HCT116 (cell line): ENCODE data around the gene PPIG. TPM values are rescaled to one million over a fixed set of nuclear protein-coding genes. Genes with fewer than 3 reads are reported as not detected.

Source experiments
- ATAC-seq: fragments of 200-7000 bp; cut with Tn5 transposase; 2 replicates; pipeline ENCODE4 v1.9.1; 2020; ENCODE audit warnings: mild to moderate bottlenecking, moderate library complexity
- BruUV-seq: library from RNA; stranded (reverse); fragments of 400-500 nt; replicated peaks from 2 replicates; lab custom pipeline; 2021; lab: Mats Ljungman, UMichigan
- CTCF ChIA-PET: fragments of 300-600 bp; sonication (Branson Sonifier 250); formaldehyde crosslinking; loops from one replicate; lab custom pipeline; 2021; ENCODE audit warnings: antibody characterized with exemption; lab: Charles Lee
- POLR2A ChIA-PET: fragments of 300-600, 350-600 bp; sonication (Branson Sonifier 250); formaldehyde crosslinking; loops from one replicate; lab custom pipeline; 2021; ENCODE audit warnings: antibody characterized with exemption; lab: Charles Lee
- RAD21 ChIA-PET, 2 experiments: fragments of 300-600 bp; sonication (Branson Sonifier 250); formaldehyde crosslinking; loops; one replicate each; lab custom pipeline; 2023; ENCODE audit warnings: low total read pairs in 2 of 2; ENCODE audit not compliant: uncharacterized antibody in 2 of 2, unreplicated experiment in 2 of 2, low non-redundant PET in 1 of 2; lab: Charles Lee
- DNase-seq: peaks from one replicate; pipeline ENCODE4 v3.0.0-alpha.2; 2010; ENCODE audit warnings: low read depth, low spot score
- H2AFZ ChIP-seq: fragments of 200-600 bp; shearing (Covaris generic), sonication (generic); 2 replicates; pipeline ENCODE4 v1.6.1; 2017; ENCODE audit warnings: low read depth, mixed run types, mixed read lengths, antibody characterized with exemption, low read length; ENCODE audit not compliant: poor library complexity, severe bottlenecking
- H3K27ac ChIP-seq: 2 replicates; pipeline ENCODE4 v1.5.1; 2012; ENCODE audit warnings: low read depth, low read length
- H3K27me3 ChIP-seq: fragments of 200-600 bp; sonication (generic); 2 replicates; pipeline ENCODE4 v1.6.1; 2016; ENCODE audit warnings: mixed run types, low read length, mixed read lengths; ENCODE audit not compliant: insufficient read depth
- H3K36me3 ChIP-seq, 2 experiments: fragments of 200-500 bp in 1 of 2; fragments of 200-600 bp in 1 of 2; sonication (Bioruptor generic) in 1 of 2; sonication (generic) in 1 of 2; 2 replicates each; pipeline versions ENCODE4 v1.5.1 to v1.6.1; 2014 to 2016; ENCODE audit warnings: low read length in 2 of 2, inconsistent platforms in 1 of 2, mixed read lengths in 1 of 2, mixed run types in 1 of 2; ENCODE audit not compliant: insufficient read depth in 2 of 2, control insufficient read depth in 1 of 2
- H3K4me1 ChIP-seq, 2 experiments: fragments of 200-600 bp in 1 of 2; sonication (generic) in 1 of 2; 2 replicates each; pipeline versions ENCODE4 v1.5.1 to v1.6.1; 2012 to 2017; ENCODE audit warnings: low read length in 2 of 2, inconsistent platforms in 1 of 2, mild to moderate bottlenecking in 1 of 2, mixed read lengths in 1 of 2, mixed run types in 1 of 2, moderate library complexity in 1 of 2; ENCODE audit not compliant: insufficient read depth in 2 of 2, control insufficient read depth in 1 of 2
- H3K4me2 ChIP-seq: fragments of 200-600 bp; sonication (generic); 2 replicates; pipeline ENCODE4 v1.6.1; 2017; ENCODE audit warnings: mixed run types, low read length, mixed read lengths
- H3K4me3 ChIP-seq, 2 experiments: fragments of 200-600 bp in 1 of 2; sonication (generic) in 1 of 2; replicated peaks in 1 of 2; 2 replicates each; pipeline ENCODE4 v1.5.1; 2011 to 2016; ENCODE audit warnings: low read length in 2 of 2, control low read depth in 1 of 2, low read depth in 1 of 2, mild to moderate bottlenecking in 1 of 2, mixed read lengths in 1 of 2, mixed run types in 1 of 2
- H3K79me2 ChIP-seq: fragments of 200-600 bp; sonication (generic); 2 replicates; pipeline ENCODE4 v1.6.1; 2017; ENCODE audit warnings: mild to moderate bottlenecking, mixed run types, low read length, moderate library complexity, mixed read lengths; ENCODE audit not compliant: insufficient read depth
- H3K9ac ChIP-seq: fragments of 200-600 bp; sonication (generic); 2 replicates; pipeline ENCODE4 v1.6.1; 2016; ENCODE audit warnings: low read length, mixed read lengths
- H3K9me2 ChIP-seq: fragments of 200-600 bp; sonication (generic), shearing (Covaris generic); 2 replicates; pipeline ENCODE4 v1.6.1; 2017; ENCODE audit warnings: mixed run types, mild to moderate bottlenecking, moderate library complexity; ENCODE audit not compliant: insufficient read depth
- H3K9me3 ChIP-seq, 2 experiments: fragments of 200-500 bp in 1 of 2; fragments of 200-600 bp in 1 of 2; sonication (Bioruptor generic) in 1 of 2; sonication (generic) in 1 of 2; 2 replicates each; pipeline ENCODE4 v1.6.1; 2014 to 2017; ENCODE audit warnings: low read length in 2 of 2, mixed read lengths in 2 of 2, inconsistent platforms in 1 of 2, low read depth in 1 of 2, mild to moderate bottlenecking in 1 of 2, mixed run types in 1 of 2, moderate library complexity in 1 of 2; ENCODE audit not compliant: control insufficient read depth in 1 of 2, insufficient read depth in 1 of 2
- H4K20me1 ChIP-seq: fragments of 200-600 bp; sonication (generic), shearing (Covaris generic); 2 replicates; pipeline ENCODE4 v1.6.1; 2017; ENCODE audit warnings: mixed run types, mild to moderate bottlenecking, moderate library complexity; ENCODE audit not compliant: insufficient read depth
- ATF3 ChIP-seq: IDR thresholded peaks from 2 replicates; pipeline ENCODE4 v1.6.1; 2012
- CEBPB ChIP-seq: IDR thresholded peaks from 2 replicates; pipeline ENCODE4 v1.6.1; 2012; ENCODE audit warnings: low read depth
- CTCF ChIP-seq, 3 experiments: fragments of 200-600 bp in 1 of 3; sonication (generic) in 1 of 3; IDR thresholded peaks in 2 of 3; conservative IDR thresholded peaks in 1 of 3; 2 replicates each; pipeline ENCODE4 v1.5.1; 2012 to 2017; ENCODE audit warnings: low read depth in 2 of 3, low read length in 2 of 3, antibody characterized with exemption in 1 of 3, borderline replicate concordance in 1 of 3, control low read depth in 1 of 3, mild to moderate bottlenecking in 1 of 3, mixed read lengths in 1 of 3, mixed run types in 1 of 3, moderate library complexity in 1 of 3; ENCODE audit not compliant: insufficient read depth in 1 of 3
- EGR1 ChIP-seq: IDR thresholded peaks from 2 replicates; pipeline ENCODE4 v1.6.1; 2012; ENCODE audit warnings: low read depth
- ELF1 ChIP-seq: IDR thresholded peaks from 2 replicates; pipeline ENCODE4 v1.6.1; 2012; ENCODE audit warnings: low read depth, borderline replicate concordance
- EZH2 ChIP-seq: fragments of 200-600 bp; sonication (generic); IDR thresholded peaks from 2 replicates; pipeline ENCODE4 v1.6.1; 2017; ENCODE audit warnings: antibody characterized with exemption, mixed run types
- FOSL1 ChIP-seq: IDR thresholded peaks from 2 replicates; pipeline ENCODE4 v1.6.1; 2012; ENCODE audit warnings: low read depth
- JUND ChIP-seq: IDR thresholded peaks from 2 replicates; pipeline ENCODE4 v1.6.1; 2012
- MAX ChIP-seq: IDR thresholded peaks from 2 replicates; pipeline ENCODE4 v1.6.1; 2012
- POLR2AphosphoS5 ChIP-seq: IDR thresholded peaks from 2 replicates; pipeline ENCODE4 v1.6.1; 2011; ENCODE audit warnings: mild to moderate bottlenecking, low read depth, low read length, moderate library complexity
- RAD21 ChIP-seq: IDR thresholded peaks from 2 replicates; pipeline ENCODE4 v1.6.1; 2012; ENCODE audit warnings: low read depth, mild to moderate bottlenecking
- REST ChIP-seq: IDR thresholded peaks from 2 replicates; pipeline ENCODE4 v1.6.1; 2012; ENCODE audit warnings: low read depth
- SIN3A ChIP-seq: IDR thresholded peaks from 2 replicates; pipeline ENCODE4 v1.6.1; 2012; ENCODE audit warnings: low read depth
- SRF ChIP-seq: IDR thresholded peaks from 2 replicates; pipeline ENCODE4 v1.6.1; 2012; ENCODE audit warnings: low read depth
- TCF7L2 ChIP-seq: IDR thresholded peaks from 2 replicates; pipeline ENCODE4 v1.7.0; 2011; ENCODE audit warnings: borderline replicate concordance, inconsistent platforms; ENCODE audit not compliant: insufficient read depth, insufficient read length; ENCODE audit errors: extremely low read depth
- ZBTB33 ChIP-seq: IDR thresholded peaks from 2 replicates; pipeline ENCODE4 v1.6.1; 2011; ENCODE audit warnings: mild to moderate bottlenecking, low read length, moderate library complexity; ENCODE audit not compliant: insufficient replicate concordance; ENCODE audit errors: extremely low read depth
- ZFX ChIP-seq: fragments of 450-650 bp; IDR thresholded peaks from 2 replicates; pipeline ENCODE4 v1.6.1; 2017
- ZNF274 ChIP-seq: fragments of 200-500 bp; sonication (Bioruptor generic); IDR thresholded peaks from 2 replicates; pipeline ENCODE4 v1.6.1; 2014; ENCODE audit warnings: mild to moderate bottlenecking, low read depth, low read length, inconsistent platforms
- intact Hi-C: fragments of 100-400 bp; cut with micrococcal nuclease; formaldehyde crosslinking; loops from 2 replicates; pipeline ENCODE4 v1.10.0; 2022
- total RNA-seq: library from RNA; stranded (reverse); gene quantifications from one replicate; pipeline ENCODE4 v1.2.1, GENCODE V29; 2021; ENCODE audit not compliant: unreplicated experiment

Gene PPIG
- total RNA-seq, 1 experiment from 2014 or later, result 55.3 TPM

GRCh38 chr2:169672406-169672805 is 88.3 kb downstream of the PPIG start (continued):
- no peak for TF ChIP-seq CTCF (IDR thresholded peaks at IDR 0.05 in 2 of 3, conservative IDR thresholded peaks at IDR 0.05 in 1 of 3; ENCODE audit: borderline replicate concordance in 1 of 3, insufficient read depth in 1 of 3, low read depth in 2 of 3, low read length in 2 of 3)
- no peak for TF ChIP-seq SIN3A
- no peak for TF ChIP-seq POLR2AphosphoS5
- TF ChIP-seq ELF1, result no peak
- no peak for TF ChIP-seq ZNF274
- TF ChIP-seq FOSL1, result no peak

GRCh38 chr2:169673106-169673505 is 89.0 kb downstream of the PPIG start:
- intact Hi-C loops, result no loop called here
- no peak for ATAC-seq
- POLR2A ChIA-PET, result no interaction called here
- TF ChIP-seq JUND (no peak), TCF7L2 (no peak), EGR1 (no peak), REST (no peak), ZNF274 (no peak), RAD21 (no peak), FOSL1 (no peak), EZH2 (no peak), ZFX (no peak), MAX (no peak), POLR2AphosphoS5 (no peak), ATF3 (no peak), CEBPB (no peak), ZBTB33 (no peak), SIN3A (no peak), SRF (no peak)

More at GRCh38 chr2:169673106-169673505, 89.0 kb downstream of the PPIG start:
- no peaks in the 10 kb centered on the region for H4K20me1 ChIP-seq
- H3K9me3 ChIP-seq, result no peaks in the 10 kb centered on the region
- no peaks in the 10 kb centered on the region for H3K9me2 ChIP-seq
- H3K27me3 ChIP-seq, result no peaks in the 10 kb centered on the region
- H3K4me3 ChIP-seq, result no peak overlapping the region
- H3K79me2 ChIP-seq, result no peaks in the 10 kb centered on the region
- no TSS peak for BruUV-seq
- no peak for DNase-seq
- no peak overlapping the region for H3K9ac ChIP-seq
- H3K27ac ChIP-seq, result no peak overlapping the region
- H2AFZ ChIP-seq, result no peak overlapping the region
- no peak overlapping the region for H3K4me2 ChIP-seq
- CTCF ChIA-PET, result no interaction called here
- H3K4me1 ChIP-seq, result no peaks in the 10 kb centered on the region
- no peaks in the 10 kb centered on the region for H3K36me3 ChIP-seq
- RAD21 ChIA-PET, result no interaction called here
